LoVo (cell line): ENCODE data around the gene PACSIN2.
"Not testable (repeated sequence)": the region's sequence is repeated elsewhere in the genome, so short reads cannot be mapped to it uniquely, and the experiment has no call there.

Experiments used
- DNase-seq: peaks from one replicate; pipeline ENCODE4 v3.0.0-alpha.2; 2016; ENCODE audit warnings: low spot score

The PACSIN2 gene

GRCh38 chr22:42964994-42965699 is 49.8 kb downstream of the PACSIN2 start:
- DNase-seq, result no peak

DNA sequence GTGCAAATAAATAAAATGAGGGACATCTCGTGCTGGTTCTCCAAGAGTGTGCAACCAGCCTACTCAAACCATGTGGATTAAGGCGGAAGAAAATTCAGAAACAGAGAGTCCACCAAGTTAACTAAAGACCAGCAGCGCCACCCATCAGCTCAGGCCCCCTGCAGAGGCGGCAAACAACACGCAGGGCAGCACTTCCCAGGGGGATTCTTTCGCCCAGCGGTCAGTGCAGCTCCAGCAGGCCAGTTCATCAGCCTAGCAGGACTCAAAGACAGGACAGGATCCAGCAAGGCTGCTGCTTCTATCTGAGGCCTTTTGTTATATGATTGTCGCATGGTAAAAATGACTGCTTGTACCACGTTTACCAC is 51.7 kb downstream of the PACSIN2 start:
- no peak for DNase-seq

GRCh38 chr22:42962295-42963230 is 52.4 kb downstream of the PACSIN2 start:
- DNase-seq, result peak; percentile 70

DNA sequence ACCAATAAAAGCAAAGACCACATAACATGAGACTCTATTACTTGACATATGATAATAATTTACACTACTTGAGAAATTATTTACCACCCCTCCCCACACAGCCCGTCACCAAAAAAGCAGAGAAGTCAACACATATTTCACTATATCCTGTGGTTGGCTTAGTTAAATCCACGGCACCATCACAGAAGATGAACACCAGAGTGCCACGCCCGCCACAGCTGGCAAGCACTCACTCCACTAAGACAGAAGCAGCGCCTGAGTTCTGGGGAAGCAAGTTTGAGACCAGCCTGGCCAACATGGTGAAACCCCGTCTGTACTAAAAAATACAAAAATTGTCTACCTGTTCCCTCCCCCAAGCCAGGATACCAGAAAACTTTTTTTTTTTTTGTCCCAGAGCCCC is 53.1 kb downstream of the PACSIN2 start:
- no peak for DNase-seq

- DNase-seq, result not testable (repeated sequence)
Observed at GRCh38 chr22:42961400-42961690, 53.6 kb downstream of the PACSIN2 start.

GRCh38 chr22:42960531-42961399 is 54.2 kb downstream of the PACSIN2 start:
- no peak for DNase-seq

- DNase-seq, result peak; percentile 78
Observed at GRCh38 chr22:42959576-42960509, 55.1 kb downstream of the PACSIN2 start.

DNA sequence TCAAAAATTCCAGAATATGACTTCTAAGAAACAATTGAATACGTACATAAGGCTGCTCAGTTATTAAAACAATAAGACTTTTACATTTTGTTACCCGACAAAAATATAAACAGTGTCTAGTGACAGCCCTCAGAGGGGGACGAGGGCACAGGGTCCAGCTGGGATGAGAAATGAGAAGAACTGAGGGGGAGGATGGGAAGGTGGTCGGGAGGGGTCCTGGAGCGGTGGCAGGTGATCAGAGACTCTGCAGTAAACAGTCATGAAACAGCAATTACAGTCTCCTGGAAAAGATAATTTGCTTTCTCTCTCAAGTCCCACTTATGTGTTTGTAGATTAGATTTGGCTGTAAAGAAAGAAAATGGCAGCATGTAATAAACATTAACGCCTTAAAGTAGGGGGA is 56.0 kb downstream of the PACSIN2 start:
- DNase-seq, result no peak

DNA sequence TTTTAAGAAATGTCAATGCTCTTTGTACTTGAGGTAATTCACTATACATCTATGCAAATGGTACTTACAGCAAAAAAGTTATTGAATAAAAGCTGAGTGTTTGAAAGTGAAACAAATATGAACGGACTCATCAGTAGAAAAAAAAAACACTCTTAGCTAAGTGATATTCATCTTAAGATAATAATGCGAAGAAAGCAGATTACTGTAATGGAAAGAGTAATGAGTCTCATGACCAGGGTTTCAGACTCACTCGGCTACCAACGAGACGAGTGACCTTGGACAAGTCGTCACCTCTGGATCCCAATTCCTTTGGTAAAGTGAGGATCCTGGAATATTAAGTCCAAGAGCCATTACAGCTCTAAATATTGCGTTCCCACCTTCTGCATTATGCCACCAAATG is 57.0 kb downstream of the PACSIN2 start:
- no peak for DNase-seq

DNA sequence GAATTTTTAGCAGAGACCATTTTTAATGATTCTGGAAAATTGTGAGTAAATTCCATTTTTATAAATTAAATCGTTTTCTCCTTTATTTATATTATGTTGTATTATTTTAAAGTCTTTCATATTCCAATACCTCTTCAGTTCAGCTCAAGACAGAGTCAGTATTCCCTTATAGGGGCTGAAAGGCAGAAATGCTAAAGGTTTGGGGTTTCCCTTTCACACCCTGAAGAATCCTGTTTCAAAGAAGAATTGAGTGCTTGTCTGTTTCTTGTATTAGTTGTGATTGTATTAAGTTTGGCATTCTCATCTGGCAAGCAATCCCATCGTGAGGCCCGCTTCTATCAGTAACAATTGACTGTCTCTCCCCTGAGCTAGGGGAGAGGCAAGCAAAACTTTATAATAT is 57.4 kb downstream of the PACSIN2 start:
- no peak for DNase-seq

DNA sequence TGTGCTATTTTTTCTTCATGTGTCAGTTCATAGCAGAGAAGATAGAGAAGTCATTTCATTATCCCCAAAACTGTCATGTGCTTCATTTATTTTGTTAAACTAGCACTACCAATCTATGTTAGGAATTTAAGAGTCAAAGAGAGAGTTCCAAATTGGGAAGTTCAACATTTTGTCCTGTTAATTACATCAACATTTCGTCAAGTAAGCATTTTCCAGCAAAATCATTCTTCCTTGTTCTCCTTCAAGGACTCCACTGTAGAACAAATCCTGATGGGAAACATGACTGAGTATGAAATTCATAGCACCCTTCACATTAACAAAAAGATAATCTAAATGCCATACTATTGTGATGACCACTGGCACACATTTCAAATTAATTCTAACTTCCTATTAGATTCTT is 59.1 kb downstream of the PACSIN2 start:
- DNase-seq, result no peak

GRCh38 chr22:42955087-42955635 is 59.8 kb downstream of the PACSIN2 start:
- DNase-seq, result no peak

DNA sequence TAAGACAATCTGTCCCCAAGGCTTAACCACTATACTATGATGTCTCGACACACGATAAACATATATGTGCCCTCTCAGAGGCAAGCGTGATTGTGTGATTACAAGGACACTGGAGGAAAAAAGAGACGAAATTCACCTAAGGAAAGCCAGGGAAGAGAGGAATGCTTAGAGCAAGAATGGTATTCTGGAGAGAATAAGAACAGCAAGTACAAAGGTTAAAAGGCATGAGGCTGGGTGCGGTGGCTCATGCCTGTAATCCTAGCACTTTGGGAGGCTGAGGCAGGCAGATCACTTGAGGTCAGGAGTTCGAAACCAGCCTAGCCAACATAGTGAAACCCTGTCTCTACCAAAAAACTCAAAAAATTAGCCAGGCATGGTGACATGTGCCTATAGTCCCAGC is 61.2 kb downstream of the PACSIN2 start:
- DNase-seq, result not testable (repeated sequence)

DNA sequence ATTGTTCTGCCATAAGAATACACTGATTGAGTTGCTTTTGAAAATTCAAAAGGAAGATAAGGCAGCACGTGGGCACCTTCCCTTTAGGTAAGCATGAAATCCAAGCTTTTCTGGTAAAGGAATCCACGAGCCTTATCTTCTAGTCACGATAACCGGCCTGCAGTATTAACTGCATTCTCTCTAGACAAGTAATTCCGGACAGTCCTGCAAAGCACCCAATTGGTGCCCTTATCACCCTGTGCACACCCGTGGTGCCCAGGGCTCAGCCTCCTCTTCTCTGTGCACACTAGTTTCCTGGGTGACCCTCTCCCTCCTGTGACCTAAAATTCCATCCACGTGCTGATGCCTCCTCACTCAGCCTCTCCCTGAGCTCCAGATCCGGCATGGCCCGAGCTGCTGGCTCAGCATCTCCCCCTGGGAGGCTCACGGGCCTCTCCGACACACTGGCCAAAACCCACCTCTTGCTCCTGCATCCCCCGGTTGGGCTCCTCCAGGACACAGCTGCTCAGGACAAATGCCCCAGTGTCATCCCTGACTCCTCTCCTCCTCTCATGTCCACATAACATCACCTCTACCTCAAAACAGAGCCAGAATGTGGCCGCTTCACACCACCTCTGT is 63.7 kb downstream of the PACSIN2 start:
- no peak for DNase-seq

DNA sequence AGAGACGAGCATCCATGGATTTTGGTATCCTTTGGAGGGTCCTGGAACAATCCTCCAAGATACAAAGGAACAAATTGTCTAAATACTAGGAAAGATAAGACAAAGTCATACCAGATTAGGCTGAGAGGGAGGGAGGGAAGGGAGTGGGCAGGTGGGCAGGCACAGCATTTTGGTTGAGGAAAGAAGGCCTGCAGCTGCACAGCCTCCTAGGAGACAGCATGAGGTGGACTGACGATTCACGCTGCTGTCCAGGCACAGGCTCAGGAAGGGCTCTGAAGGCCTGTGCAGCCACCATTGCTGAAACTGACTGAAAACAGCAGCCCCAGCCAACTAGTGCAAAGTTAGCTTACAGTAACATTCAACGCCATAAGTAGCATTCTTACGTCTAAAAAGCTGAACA is 64.7 kb downstream of the PACSIN2 start:
- no peak for DNase-seq

DNA sequence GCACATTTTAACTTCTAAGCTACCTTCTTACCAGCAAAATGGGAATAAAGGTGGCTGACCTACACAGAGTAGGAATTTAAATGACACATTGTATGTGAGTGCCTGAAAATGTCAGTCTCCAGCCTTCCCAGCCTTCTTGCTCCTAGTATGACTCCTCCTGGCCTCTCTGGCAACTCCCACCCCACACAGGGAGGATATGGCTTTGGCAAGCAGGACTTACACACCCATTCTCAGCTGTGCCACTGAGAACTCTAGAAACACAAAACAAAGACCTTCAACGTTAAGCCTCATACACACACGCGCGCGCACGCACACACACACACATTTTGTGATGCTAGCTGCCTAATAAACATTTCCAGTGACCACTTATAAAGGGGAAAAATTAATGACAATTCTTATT is 65.8 kb downstream of the PACSIN2 start:
- DNase-seq, result peak; percentile 41

DNA sequence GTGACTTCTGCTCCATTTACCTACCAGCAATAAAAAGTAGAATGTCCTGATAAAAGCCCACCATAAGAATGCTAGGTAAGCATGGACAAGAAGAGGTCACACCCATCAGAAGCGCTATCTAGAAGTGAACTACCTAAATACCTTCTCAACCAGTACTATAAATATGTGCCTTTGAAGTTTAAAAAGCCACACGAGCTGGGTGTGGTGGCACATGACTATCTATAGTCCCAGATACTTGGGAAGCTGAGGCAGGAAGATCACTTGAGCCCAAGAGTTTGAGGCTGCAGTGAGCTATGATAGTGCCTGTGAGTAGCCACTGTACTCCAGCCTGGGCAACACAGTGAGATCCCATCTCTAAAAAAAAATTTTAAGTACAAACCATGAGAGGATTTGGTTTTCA is 66.7 kb downstream of the PACSIN2 start:
- peak; percentile 57 for DNase-seq

DNA sequence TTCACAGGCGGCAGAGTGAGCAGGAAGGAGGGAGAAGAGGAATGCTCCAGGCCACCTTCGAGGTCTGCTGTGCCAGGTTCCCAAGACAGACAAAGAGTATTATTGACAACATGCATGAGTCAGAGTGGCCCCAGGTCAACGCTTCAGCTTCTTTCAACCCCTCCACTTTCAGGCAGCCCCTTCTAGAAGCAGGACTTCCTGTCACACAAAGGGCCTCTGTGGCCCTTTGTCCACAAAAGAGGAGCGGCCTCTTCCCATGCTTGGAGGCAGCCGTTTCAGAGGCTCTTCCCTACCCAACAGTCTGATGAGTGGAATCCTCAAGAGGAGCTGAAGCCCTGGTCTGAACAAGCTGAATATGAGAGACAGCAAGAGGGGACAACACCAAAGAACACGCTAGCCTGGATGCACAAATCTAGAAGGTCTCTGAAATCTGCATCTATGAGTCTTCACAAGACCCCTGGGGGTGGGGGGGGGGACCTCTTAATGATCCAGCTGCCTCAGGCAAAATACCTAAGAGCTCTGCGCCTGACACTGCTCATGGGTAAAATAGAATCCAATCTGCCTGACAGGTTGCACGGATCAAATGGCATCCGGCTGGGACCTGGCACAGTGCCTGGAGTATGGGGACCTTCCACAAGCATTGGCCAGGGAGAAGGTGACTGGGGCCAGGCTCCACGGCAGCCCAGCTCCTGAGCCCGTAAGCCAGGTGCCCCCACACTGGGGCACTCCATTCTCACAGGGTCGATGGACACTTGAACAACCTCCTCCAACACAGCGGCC is 67.5 kb downstream of the PACSIN2 start:
- peak; percentile 42 for DNase-seq

GRCh38 chr22:42946546-42947198 is 68.3 kb downstream of the PACSIN2 start:
- no peak for DNase-seq
